Measurements from ENCODE around the gene REG4.

REG4 gene

DNA sequence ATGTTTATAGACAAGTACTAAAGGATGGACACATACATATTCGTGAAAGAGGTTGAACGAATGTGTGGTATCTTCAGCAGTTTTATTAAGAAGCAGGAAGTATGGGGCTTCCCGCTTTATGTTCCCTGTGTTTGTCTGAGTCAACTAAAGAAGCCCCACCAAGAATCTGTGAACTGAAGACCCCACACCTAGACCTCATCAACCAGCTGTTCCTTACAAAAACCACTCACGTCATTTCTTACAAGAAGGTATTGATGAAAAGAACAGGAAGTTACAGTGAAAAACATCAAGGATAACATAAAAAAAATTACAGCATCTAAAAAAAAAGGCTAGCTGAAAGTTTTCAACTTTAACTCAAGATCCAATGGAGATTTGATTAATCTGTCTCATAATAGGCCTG is 12.3 kb downstream of the REG4 start:
- no peak for TF ChIP-seq CTCF (IDR thresholded peaks at IDR 0.05; ENCODE audit: borderline replicate concordance, control extremely low read depth, extremely low read depth, insufficient read depth, missing control alignments)
- no peak for DNase-seq (ENCODE audit: low spot score)
- in situ Hi-C loops (cut with MboI; ENCODE audit: low sequenced_read_pairs, unreplicated experiment) = loop anchor here (25.0 kb wide), 1 partner anchor 88 kb away; the partner anchor contains the start of gene ADAM30

- DNase-seq (ENCODE audit: low spot score) = no peak
- in situ Hi-C loops (cut with MboI; ENCODE audit: low sequenced_read_pairs, unreplicated experiment) = loop anchor here (25.0 kb wide), 1 partner anchor 90 kb away; the partner anchor contains the start of gene ADAM30
- no peak for TF ChIP-seq CTCF (IDR thresholded peaks at IDR 0.05; ENCODE audit: borderline replicate concordance, control extremely low read depth, extremely low read depth, insufficient read depth, missing control alignments)
Observed at GRCh38 chr1:119797606-119798005, 13.7 kb downstream of the REG4 start.

DNA sequence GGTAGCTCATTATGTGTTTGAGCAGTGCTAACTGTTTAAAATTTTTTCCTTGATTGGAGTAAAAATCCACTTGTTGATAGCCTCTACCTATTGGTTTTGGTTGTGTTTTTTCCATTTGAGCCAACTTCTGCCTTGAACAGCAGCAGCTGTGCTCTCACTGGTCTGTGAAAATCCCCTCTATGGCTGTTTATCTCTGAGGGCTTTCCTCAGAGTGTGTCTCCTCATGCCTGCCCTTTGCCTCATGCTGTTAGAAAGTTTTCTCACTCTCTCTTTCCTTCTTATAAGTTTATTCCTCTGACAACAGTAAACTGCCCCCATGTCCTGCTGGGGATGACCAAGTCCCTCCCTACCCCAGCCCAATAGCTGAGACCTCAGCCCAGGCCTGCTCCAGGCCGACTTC is 14.1 kb downstream of the REG4 start:
- in situ Hi-C loops (cut with MboI; ENCODE audit: low sequenced_read_pairs, unreplicated experiment) = loop anchor here (25.0 kb wide), 1 partner anchor 90 kb away; the partner anchor contains the start of gene ADAM30

DNA sequence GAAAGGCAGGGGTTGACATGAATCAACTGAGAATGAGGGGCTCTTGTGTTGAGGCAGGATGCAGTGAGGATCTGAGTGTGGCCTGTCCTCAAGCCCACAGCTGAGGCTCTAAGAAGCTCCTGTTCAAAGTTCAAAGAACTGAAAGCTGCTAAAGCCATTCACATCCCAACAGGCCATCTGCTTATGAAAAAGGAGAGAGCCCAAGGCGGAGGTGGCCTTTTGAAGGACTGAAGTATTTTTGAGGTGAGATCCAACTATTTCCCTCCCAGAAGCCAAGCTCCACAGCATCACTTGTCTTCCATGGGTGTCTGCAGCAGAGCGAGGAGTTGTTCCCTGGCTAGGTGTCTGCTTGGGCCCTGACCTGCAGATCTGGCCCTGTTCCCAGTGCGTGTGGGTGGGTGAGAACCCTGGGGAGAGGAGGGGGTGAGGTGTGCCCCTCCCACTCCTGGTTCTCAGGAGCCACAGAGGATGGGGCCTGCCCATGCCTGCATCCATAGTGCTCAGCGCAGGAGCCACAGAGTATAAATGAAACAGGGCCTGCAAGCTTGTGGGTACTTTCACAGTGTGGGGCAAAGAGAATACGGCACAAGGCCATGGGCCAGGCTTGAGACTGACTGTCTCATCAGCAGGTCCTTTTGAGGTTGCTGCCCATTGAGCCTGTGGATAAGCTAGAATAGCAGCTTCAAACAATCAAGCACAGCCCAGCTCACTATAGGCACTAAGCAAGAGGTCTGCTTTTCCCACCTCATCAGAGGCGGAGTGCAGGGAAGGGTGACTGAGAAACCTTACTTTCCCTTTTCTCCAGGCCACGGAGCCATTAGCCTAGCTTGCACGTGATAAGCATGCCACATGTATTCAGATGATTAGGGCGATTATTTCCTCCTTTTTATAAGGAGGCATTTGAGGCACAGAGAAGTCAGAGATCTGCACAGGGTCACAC is 15.7 kb downstream of the REG4 start:
- in situ Hi-C loops (cut with MboI; ENCODE audit: low sequenced_read_pairs, unreplicated experiment) = loop anchor here (25.0 kb wide), 1 partner anchor 92 kb away; the partner anchor contains the start of gene ADAM30
- no peak for DNase-seq (ENCODE audit: low spot score)
- no peak for TF ChIP-seq CTCF (IDR thresholded peaks at IDR 0.05; ENCODE audit: borderline replicate concordance, control extremely low read depth, extremely low read depth, insufficient read depth, missing control alignments)

More for the DNA sequence above, 14.1 kb downstream of the REG4 start:
- no peak for DNase-seq (ENCODE audit: low spot score)
- no peak for TF ChIP-seq CTCF (IDR thresholded peaks at IDR 0.05; ENCODE audit: borderline replicate concordance, control extremely low read depth, extremely low read depth, insufficient read depth, missing control alignments)

DNA sequence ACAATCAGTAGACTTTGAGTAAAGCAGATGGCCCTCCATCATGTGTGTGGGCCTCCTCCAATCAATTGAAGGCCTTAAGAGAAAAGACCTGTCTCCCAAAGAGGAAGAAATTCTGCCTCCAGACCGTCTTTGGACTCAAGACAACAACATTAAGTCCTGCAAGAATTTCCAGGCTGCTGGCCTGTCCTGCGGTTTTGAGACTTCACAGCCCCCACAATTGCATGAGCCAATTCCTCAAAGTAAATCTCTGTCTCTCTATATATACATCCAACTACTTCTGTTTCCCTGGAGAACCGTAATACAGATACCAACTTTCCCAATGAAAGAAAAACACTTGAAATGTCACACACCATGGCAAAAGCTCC is 16.4 kb downstream of the REG4 start:
- no peak for TF ChIP-seq CTCF (IDR thresholded peaks at IDR 0.05; ENCODE audit: borderline replicate concordance, control extremely low read depth, extremely low read depth, insufficient read depth, missing control alignments)
- in situ Hi-C loops (cut with MboI; ENCODE audit: low sequenced_read_pairs, unreplicated experiment) = loop anchor here (25.0 kb wide), 1 partner anchor 92 kb away; the partner anchor contains the start of gene ADAM30

GRCh38 chr1:119794230-119794875 is 16.9 kb downstream of the REG4 start:
- in situ Hi-C loops (cut with MboI; ENCODE audit: low sequenced_read_pairs, unreplicated experiment) = loop anchor here (25.0 kb wide), 1 partner anchor 93 kb away; the partner anchor contains the start of gene ADAM30
- TF ChIP-seq CTCF (IDR thresholded peaks at IDR 0.05; ENCODE audit: borderline replicate concordance, control extremely low read depth, extremely low read depth, insufficient read depth, missing control alignments) = no peak

More for the DNA sequence above, 16.4 kb downstream of the REG4 start:
- no peak for DNase-seq (ENCODE audit: low spot score)

More at GRCh38 chr1:119794230-119794875, 16.9 kb downstream of the REG4 start:
- no peak for DNase-seq (ENCODE audit: low spot score)

Data from GM13976 (cell line).